ENCODE measurements around the gene TMEM47.

Gene TMEM47

DNA sequence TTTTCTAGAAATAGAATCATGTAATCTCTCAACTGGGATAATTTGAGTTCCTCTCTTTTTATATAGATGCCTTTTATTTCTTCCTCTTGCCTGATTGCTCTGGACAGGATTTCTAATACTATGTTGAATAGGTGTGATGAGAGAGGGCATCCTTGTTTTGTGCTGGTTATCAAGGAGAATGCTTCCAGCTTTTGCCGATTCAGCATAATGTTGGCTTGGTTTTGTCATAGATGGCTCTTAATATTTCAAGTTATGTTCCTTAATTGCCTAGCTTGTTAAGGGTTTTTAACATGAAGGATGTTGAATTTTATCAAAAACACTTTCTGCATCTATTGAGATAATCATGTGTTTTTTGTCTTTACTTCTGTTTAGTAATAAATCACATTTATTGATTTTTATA is 58.7 kb downstream of the TMEM47 start:
- TF ChIP-seq PAX5 (IDR thresholded peaks at IDR 0.05; ENCODE audit: insufficient read depth, low read length, severe bottlenecking): no peak
- no peak for TF ChIP-seq POLR2AphosphoS5 (IDR thresholded peaks at IDR 0.05; ENCODE audit: low read depth, low read length)
- no peak for TF ChIP-seq POLR2A (IDR thresholded peaks at IDR 0.05; ENCODE audit: low read depth, low read length)
- TF ChIP-seq TAF1 (IDR thresholded peaks at IDR 0.05; ENCODE audit: low read depth, low read length): no peak
- no peak for TF ChIP-seq POU2F2 (IDR thresholded peaks at IDR 0.05; ENCODE audit: low read depth, low read length)
- no peak for FAIRE-seq
- no peak for DNase-seq (ENCODE audit: insufficient read length, low spot score)

DNA sequence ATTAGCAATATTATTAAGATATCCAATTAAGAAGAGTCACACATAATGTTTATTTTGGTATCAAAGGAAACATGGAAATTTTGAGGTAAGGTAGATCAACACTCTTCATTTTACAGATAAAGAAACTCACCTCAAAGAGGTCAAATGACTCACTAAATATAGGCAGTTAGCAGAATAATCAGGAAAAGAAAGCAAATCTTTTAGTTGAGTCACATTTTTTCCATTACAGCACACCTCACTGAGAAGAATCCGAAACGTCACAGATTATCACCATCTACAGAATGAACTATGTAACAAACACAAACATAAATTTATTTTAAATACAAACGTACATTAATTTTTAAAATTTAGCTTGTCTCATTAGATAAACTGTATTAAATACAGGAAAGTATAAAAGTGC is 70.1 kb downstream of the TMEM47 start:
- no peak for FAIRE-seq
- DNase-seq (ENCODE audit: insufficient read length, low spot score): no peak
- TF ChIP-seq PAX5 (IDR thresholded peaks at IDR 0.05; ENCODE audit: insufficient read depth, low read length, severe bottlenecking): no peak
- TF ChIP-seq POU2F2 (IDR thresholded peaks at IDR 0.05; ENCODE audit: low read depth, low read length): no peak
- TF ChIP-seq POLR2AphosphoS5 (IDR thresholded peaks at IDR 0.05; ENCODE audit: low read depth, low read length): no peak
- TF ChIP-seq POLR2A (IDR thresholded peaks at IDR 0.05; ENCODE audit: low read depth, low read length): no peak
- no peak for TF ChIP-seq SPI1 (IDR thresholded peaks at IDR 0.05; ENCODE audit: low read depth, low read length)
- no peak for TF ChIP-seq TAF1 (IDR thresholded peaks at IDR 0.05; ENCODE audit: low read depth, low read length)

DNA sequence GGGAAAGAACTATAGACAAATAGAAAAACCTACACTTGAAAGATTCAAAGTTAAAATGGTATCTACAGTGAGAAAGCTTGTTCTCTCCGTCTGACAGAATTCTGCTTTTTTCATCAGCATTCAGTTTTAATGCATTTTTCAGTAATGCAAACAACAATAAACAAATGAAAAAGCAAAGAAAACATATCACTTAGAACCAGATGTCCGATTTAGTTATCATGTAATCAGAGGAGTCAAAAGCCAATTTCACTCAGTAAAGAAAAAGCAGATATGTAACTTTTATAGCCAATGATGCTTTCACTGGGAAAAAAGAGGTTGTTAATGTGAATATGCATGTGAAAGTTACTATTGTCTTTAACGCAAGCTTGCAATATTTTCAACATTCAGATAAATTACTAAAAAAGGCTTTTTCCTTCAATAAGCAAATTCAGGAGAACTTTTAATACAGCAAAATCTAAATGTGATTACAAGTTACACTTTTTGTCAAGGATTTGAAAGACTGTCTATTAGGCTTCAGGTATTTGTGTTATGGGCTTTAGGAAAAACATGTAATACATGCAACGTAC is 70.7 kb downstream of the TMEM47 start:
- no peak for DNase-seq (ENCODE audit: insufficient read length, low spot score)
- no peak for FAIRE-seq

DNA sequence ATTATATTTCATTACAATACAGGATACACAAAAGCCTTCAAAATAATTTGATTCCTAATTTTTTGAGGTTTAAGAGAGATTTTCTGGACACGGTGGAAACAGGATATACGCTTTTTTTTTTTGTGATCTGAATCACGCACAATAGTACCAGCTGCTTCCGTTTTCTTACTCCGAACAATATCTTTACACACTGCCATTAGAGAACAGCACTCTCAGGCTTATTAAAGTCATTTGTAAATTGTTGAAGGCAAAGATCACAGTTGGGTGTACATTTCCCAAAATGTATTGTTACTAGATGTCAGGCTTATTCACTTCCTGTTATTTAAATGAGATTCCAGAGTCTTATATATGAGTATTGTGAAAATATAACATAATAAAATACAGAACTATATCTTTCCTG is 71.5 kb downstream of the TMEM47 start:
- DNase-seq (ENCODE audit: insufficient read length, low spot score) (no peak), FAIRE-seq (no peak)
- TF ChIP-seq SPI1 (IDR thresholded peaks at IDR 0.05; ENCODE audit: low read depth, low read length) (no peak), POLR2AphosphoS5 (IDR thresholded peaks at IDR 0.05; ENCODE audit: low read depth, low read length) (no peak), PAX5 (IDR thresholded peaks at IDR 0.05; ENCODE audit: insufficient read depth, low read length, severe bottlenecking) (no peak), POLR2A (IDR thresholded peaks at IDR 0.05; ENCODE audit: low read depth, low read length) (no peak), TAF1 (IDR thresholded peaks at IDR 0.05; ENCODE audit: low read depth, low read length) (no peak), POU2F2 (IDR thresholded peaks at IDR 0.05; ENCODE audit: low read depth, low read length) (no peak)

More for the DNA sequence above, 70.7 kb downstream of the TMEM47 start:
- no peak for TF ChIP-seq PAX5 (IDR thresholded peaks at IDR 0.05; ENCODE audit: insufficient read depth, low read length, severe bottlenecking)
- TF ChIP-seq SPI1 (IDR thresholded peaks at IDR 0.05; ENCODE audit: low read depth, low read length): no peak
- no peak for TF ChIP-seq POU2F2 (IDR thresholded peaks at IDR 0.05; ENCODE audit: low read depth, low read length)

DNA sequence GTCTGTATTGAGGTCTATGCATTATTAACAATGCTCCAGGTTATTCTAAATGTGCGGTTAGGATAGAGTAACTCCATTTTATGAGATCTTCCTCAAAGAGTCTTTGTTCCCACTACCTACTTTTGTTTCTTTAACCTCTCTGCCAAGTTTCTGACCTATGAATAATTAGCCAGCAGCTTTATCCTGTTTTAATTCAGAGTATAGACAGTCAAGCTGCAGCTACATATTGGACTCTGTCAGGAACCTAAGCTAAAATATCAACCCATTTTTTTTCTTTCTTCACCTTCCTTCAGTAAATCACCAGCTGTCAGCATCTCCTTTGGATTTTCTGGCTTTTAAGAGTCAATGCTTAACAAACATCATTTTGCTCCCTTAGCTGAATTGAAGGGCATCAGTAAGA is 72.3 kb downstream of the TMEM47 start:
- TF ChIP-seq SPI1 (IDR thresholded peaks at IDR 0.05; ENCODE audit: low read depth, low read length) (no peak), POU2F2 (IDR thresholded peaks at IDR 0.05; ENCODE audit: low read depth, low read length) (no peak), POLR2AphosphoS5 (IDR thresholded peaks at IDR 0.05; ENCODE audit: low read depth, low read length) (no peak), POLR2A (IDR thresholded peaks at IDR 0.05; ENCODE audit: low read depth, low read length) (no peak), PAX5 (IDR thresholded peaks at IDR 0.05; ENCODE audit: insufficient read depth, low read length, severe bottlenecking) (no peak), TAF1 (IDR thresholded peaks at IDR 0.05; ENCODE audit: low read depth, low read length) (no peak)
- FAIRE-seq (no peak), DNase-seq (ENCODE audit: insufficient read length, low spot score) (no peak)

DNA sequence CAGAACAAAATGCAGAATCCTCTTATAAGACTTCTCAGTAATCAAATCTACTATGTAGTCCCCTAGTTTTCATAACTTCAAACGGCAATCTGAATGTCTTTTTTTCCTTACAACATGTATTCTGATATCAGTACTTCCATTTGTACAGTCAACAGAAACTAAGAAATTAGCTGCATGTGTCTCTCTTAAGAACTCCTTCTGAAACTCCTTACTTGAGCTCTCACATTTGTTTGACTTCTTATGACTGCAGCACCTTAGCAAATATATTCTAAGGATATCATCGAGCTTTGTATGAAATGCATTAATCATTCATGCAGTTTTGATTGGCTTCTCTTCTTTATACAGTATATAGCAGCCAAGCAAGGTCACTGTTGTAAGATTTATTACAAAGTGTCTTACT is 77.0 kb downstream of the TMEM47 start:
- no peak for DNase-seq (ENCODE audit: insufficient read length, low spot score)
- TF ChIP-seq POLR2AphosphoS5 (IDR thresholded peaks at IDR 0.05; ENCODE audit: low read depth, low read length): no peak
- no peak for TF ChIP-seq TAF1 (IDR thresholded peaks at IDR 0.05; ENCODE audit: low read depth, low read length)
- TF ChIP-seq POU2F2 (IDR thresholded peaks at IDR 0.05; ENCODE audit: low read depth, low read length): no peak
- FAIRE-seq: no peak

DNA sequence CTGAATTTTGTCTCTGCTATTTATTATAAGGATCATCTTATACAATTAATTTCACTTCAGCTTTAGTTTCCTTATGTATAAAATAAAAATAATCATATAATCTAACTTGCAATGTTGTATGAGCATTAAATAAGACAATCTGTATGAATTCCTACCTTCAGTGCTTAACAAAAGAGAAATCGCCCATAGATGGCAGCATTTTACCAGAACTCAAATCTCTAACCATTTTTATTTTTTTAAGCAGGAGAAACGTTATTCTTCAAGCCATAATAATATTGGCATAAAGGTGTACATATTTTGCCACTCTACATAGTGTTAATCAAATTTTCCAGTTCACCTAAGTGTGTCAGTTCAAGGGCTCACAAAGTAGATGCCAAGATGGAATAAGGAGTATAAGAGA is 78.8 kb downstream of the TMEM47 start:
- no peak for FAIRE-seq
- TF ChIP-seq POLR2A (IDR thresholded peaks at IDR 0.05; ENCODE audit: low read depth, low read length) (no peak), POLR2AphosphoS5 (IDR thresholded peaks at IDR 0.05; ENCODE audit: low read depth, low read length) (no peak), TAF1 (IDR thresholded peaks at IDR 0.05; ENCODE audit: low read depth, low read length) (no peak), POU2F2 (IDR thresholded peaks at IDR 0.05; ENCODE audit: low read depth, low read length) (no peak), SPI1 (IDR thresholded peaks at IDR 0.05; ENCODE audit: low read depth, low read length) (no peak), PAX5 (IDR thresholded peaks at IDR 0.05; ENCODE audit: insufficient read depth, low read length, severe bottlenecking) (no peak)
- no peak for DNase-seq (ENCODE audit: insufficient read length, low spot score)

Measured in GM12891 (cell line).